NCI-H1930 (cell line): ENCODE data around the gene NACA2.

ENCODE experiments used
- DNase-seq, 2 experiments: peaks; one replicate each; lab custom pipeline; 2025; lab: John Stamatoyannopoulos, UW

NACA2 gene

GRCh38 chr17:61547113-61547512, 43.9 kb downstream of the NACA2 start:
- DNase-seq = no peak

GRCh38 chr17:61545335-61545938, 45.6 kb downstream of the NACA2 start:
- DNase-seq = no peak

- DNase-seq = no peak
Observed at GRCh38 chr17:61543786-61544415, 47.1 kb downstream of the NACA2 start.

GRCh38 chr17:61542027-61542426, 49.0 kb downstream of the NACA2 start:
- no peak for DNase-seq

- DNase-seq = no peak
Observed at GRCh38 chr17:61540874-61541273, 50.1 kb downstream of the NACA2 start.
